Thoracic aorta (tissue), 2 donors: ENCODE data around the gene PCDH9. TPM values are rescaled to one million over a fixed set of nuclear protein-coding genes. Genes with fewer than 3 reads are reported as not detected.

Source experiments
- ATAC-seq: fragments of 150-250 bp; one replicate; pipeline ENCODE4 v1.8.0; 2017; ENCODE audit warnings: low read depth; ENCODE audit not compliant: insufficient number of reproducible peaks, low FRiP score
- DNase-seq: peaks from one replicate; pipeline ENCODE4 v3.0.0-alpha.2; 2020; ENCODE audit warnings: low spot score
- H3K27ac ChIP-seq, 2 donors: fragments of 200-600 bp; sonication (generic); 1 replicate in 1 of 2; 2 replicates in 1 of 2; pipeline ENCODE4 v1.5.1; 2016; ENCODE audit warnings: mild to moderate bottlenecking in 2 of 2, moderate library complexity in 2 of 2
- H3K27me3 ChIP-seq: fragments of 200-600 bp; sonication (generic); replicated peaks from 2 replicates; pipeline ENCODE4 v1.6.0; 2016; ENCODE audit warnings: mild to moderate bottlenecking; ENCODE audit not compliant: insufficient read depth
- H3K36me3 ChIP-seq: fragments of 200-600 bp; sonication (generic); one replicate; pipeline ENCODE4 v1.5.1; 2016
- H3K4me1 ChIP-seq, 2 donors: fragments of 200-600 bp; sonication (generic); 1 replicate in 1 of 2; 2 replicates in 1 of 2; pipeline versions ENCODE4 v1.5.1 to v1.6.0; 2016; ENCODE audit warnings: low read depth in 2 of 2, mild to moderate bottlenecking in 1 of 2; ENCODE audit not compliant: control insufficient read depth in 1 of 2
- H3K4me3 ChIP-seq: fragments of 200-600 bp; sonication (generic); 2 replicates; pipeline ENCODE4 v1.5.1; 2016; ENCODE audit warnings: mild to moderate bottlenecking
- H3K9me3 ChIP-seq: fragments of 200-600 bp; sonication (generic); 2 replicates; pipeline ENCODE4 v1.5.1; 2016
- total RNA-seq, 2 donors: library from RNA; depleted of rRNA; stranded (reverse); fragments of >200 nt; gene quantifications; one replicate each; pipeline versions ENCODE4 v1.1.0 to v1.2.3, GENCODE V29; 2016
- TF ChIP-seq, protein P1 (sequence below): fragments of 200-600 bp; sonication (generic); IDR thresholded peaks from one replicate; pipeline ENCODE4 v1.5.1; 2019; ENCODE audit warnings: antibody characterized with exemption

Gene PCDH9
- total RNA-seq, 2 donors from 2014 or later, result 12.3 to 15.3 TPM

DNA sequence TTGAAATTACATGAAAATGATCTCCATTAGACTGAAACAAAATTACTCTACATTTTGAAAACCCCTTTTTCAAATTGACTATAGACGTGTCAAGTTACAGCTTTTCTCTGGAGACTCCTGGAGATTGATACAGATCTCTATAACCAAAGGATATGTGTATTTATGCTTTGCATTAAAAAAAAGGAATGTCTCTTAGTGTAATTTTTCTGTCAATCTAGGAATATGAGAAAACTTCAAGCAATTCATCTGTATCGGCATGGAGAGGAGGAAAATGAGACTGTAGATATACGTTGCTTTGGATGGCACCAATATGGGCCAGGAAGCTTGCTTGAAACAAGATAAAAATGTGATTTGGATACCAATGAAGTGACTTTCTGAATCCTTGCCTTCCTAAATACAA lies 286.6 kb downstream of the PCDH9 start:
- Histone ChIP-seq H3K27me3 (no peaks in the 10 kb centered on the region), H3K9me3 (no peaks in the 10 kb centered on the region), H3K4me1 (no peaks in the 10 kb centered on the region), H3K36me3 (no peaks in the 10 kb centered on the region), H3K27ac (no peak overlapping the region), H3K4me3 (no peak overlapping the region)
- no peak for DNase-seq
- no peak for ATAC-seq
- TF ChIP-seq, protein P1, sequence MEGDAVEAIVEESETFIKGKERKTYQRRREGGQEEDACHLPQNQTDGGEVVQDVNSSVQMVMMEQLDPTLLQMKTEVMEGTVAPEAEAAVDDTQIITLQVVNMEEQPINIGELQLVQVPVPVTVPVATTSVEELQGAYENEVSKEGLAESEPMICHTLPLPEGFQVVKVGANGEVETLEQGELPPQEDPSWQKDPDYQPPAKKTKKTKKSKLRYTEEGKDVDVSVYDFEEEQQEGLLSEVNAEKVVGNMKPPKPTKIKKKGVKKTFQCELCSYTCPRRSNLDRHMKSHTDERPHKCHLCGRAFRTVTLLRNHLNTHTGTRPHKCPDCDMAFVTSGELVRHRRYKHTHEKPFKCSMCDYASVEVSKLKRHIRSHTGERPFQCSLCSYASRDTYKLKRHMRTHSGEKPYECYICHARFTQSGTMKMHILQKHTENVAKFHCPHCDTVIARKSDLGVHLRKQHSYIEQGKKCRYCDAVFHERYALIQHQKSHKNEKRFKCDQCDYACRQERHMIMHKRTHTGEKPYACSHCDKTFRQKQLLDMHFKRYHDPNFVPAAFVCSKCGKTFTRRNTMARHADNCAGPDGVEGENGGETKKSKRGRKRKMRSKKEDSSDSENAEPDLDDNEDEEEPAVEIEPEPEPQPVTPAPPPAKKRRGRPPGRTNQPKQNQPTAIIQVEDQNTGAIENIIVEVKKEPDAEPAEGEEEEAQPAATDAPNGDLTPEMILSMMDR, result no peak

DNA sequence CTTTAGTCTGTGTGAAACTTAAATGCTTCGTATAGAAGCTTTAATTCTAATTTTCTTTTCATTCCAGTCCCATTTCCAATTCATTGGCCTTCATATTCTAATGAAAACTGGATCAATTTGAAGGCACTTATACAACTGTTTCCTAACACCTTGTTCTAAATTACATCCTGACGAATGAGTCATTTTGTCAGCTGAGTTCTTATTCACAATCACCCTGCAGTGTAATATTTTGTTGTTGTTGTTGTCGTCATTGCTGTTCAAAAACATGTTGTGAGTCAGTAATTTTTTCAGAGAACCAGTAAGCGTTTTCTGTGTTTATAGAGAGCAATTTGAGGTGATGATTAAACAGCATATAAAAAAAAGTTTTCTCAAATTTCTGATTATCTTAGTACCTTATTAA lies 290.0 kb downstream of the PCDH9 start:
- Histone ChIP-seq H3K4me3 (no peak overlapping the region), H3K27me3 (no peaks in the 10 kb centered on the region), H3K27ac (no peak overlapping the region), H3K36me3 (no peaks in the 10 kb centered on the region), H3K9me3 (no peaks in the 10 kb centered on the region), H3K4me1 (no peaks in the 10 kb centered on the region)
- ATAC-seq (no peak), DNase-seq (no peak)
- TF ChIP-seq, protein P1, result no peak

DNA sequence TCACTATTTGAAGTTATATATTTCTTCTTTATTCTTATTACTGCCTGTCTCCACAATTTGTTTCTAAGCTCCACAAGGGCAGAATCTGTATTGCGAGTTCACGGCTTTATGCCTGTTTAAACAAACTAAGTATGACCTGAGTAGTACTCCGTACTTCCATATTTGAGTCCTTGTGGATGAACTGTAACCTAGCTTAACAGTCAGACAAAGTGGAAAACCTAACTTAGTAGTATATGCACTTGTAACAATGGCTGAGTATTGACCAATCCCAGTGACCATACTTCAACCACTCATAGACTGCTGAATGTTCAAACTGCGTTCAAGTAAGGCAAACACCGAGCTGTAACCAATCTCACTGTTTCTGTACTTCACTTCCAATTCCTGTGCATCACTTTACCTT lies 292.7 kb downstream of the PCDH9 start:
- no peaks in the 10 kb centered on the region for H3K9me3 ChIP-seq
- TF ChIP-seq, protein P1, result no peak
- H3K4me3 ChIP-seq, result no peak overlapping the region
- H3K27me3 ChIP-seq, result no peaks in the 10 kb centered on the region
- ATAC-seq (no peak), DNase-seq (no peak)
- H3K4me1 ChIP-seq, result no peaks in the 10 kb centered on the region
- H3K36me3 ChIP-seq, result no peaks in the 10 kb centered on the region
- no peak overlapping the region for H3K27ac ChIP-seq

DNA sequence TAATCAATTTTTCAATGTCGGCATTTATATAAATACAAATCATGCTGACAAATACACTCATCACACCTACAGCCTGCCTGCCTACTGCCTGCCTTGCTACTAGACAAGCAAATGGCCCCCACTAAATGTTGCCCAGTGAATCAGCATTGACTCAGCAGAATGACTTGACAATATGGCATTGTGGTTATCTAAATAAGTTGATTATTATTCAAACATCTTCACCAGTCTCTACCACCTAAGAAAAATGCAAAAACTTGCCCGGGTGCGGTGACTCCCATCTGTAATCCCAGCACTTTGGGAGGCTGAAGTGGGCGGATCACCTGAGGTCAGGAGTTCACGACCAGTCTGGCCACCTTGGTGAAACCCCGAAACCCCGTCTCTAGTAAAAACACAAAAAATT lies 296.1 kb downstream of the PCDH9 start:
- H3K27ac ChIP-seq, result no peak overlapping the region

DNA sequence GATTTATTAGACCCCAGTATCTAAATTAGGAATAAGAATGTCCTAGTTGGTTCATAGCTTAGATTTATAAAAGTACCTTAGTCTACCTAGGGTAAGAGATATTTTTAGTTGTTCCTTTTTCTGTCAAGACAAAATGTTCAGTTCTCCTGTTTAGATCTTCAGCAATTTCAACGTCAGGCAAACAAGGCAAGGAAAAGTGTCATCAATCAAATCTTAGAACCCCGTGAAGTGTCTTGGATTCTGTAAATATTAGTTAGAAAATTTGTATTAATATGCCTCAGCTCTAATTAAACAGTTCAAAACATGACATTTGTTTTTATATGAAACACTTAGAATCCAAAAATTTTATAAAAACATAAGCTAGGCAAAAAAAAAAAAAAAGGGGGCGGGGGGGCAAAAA lies 296.6 kb downstream of the PCDH9 start:
- Histone ChIP-seq H3K9me3 (no peaks in the 10 kb centered on the region), H3K27ac (no peak overlapping the region), H3K36me3 (no peaks in the 10 kb centered on the region), H3K4me1 (no peaks in the 10 kb centered on the region), H3K27me3 (no peaks in the 10 kb centered on the region), H3K4me3 (no peak overlapping the region)
- no peak for DNase-seq
- TF ChIP-seq, protein P1, result no peak
- ATAC-seq, result no peak

More for the DNA sequence above, 296.1 kb downstream of the PCDH9 start:
- ATAC-seq (no peak), DNase-seq (no peak)
- Histone ChIP-seq H3K9me3 (no peaks in the 10 kb centered on the region), H3K4me1 (no peaks in the 10 kb centered on the region), H3K36me3 (no peaks in the 10 kb centered on the region), H3K4me3 (no peak overlapping the region), H3K27me3 (no peaks in the 10 kb centered on the region)
- TF ChIP-seq, protein P1, result no peak
